DOHH2 (cell line): Measurements from ENCODE around the gene CPEB3.

Source experiments
- CTCF ChIP-seq: fragments of 200-600 bp; sonication (generic); IDR thresholded peaks from one replicate; pipeline ENCODE4 v1.5.1; 2014; ENCODE audit warnings: antibody characterized with exemption, mild to moderate bottlenecking, low read depth, low read length; ENCODE audit not compliant: poor library complexity, severe bottlenecking
- EZH2phosphoT487 ChIP-seq: fragments of 200-600 bp; sonication (generic); IDR thresholded peaks from 2 replicates; pipeline ENCODE4 v1.6.1; 2017; ENCODE audit warnings: borderline replicate concordance, mild to moderate bottlenecking, antibody characterized with exemption, low read length, moderate library complexity, mixed read lengths

GRCh38 chr10:92064506-92064905 lies 226.4 kb downstream of the CPEB3 start:
- TF ChIP-seq CTCF: no peak
- no peak for TF ChIP-seq EZH2phosphoT487
